ENCODE results near the gene EIF2B2.

The EIF2B2 gene

DNA sequence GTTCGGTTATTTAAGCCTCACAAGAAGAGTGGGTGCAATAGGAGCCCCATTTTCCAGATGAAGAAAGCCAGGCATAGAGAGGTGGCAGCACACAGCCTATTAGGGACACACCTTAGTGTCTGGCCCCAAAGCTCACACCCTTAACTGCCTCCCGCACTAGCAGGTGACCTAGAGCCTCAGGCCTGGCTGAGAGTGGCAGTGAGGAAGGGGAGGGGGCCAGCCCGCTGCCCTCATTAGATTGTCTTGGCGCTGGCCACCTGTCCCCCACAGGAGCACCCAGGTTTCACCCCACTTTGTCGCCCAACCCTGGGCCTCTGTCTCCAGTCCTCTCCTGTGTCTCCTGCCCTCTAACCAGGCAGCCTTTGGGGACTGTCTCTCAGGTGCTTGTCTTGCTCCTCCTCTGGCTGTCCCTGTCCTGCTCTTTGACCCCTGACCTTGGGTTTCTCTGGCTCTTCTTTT, 28.8 kb upstream of the EIF2B2 start:
- no peak overlapping the region for H3K4me3 ChIP-seq (ENCODE audit: low read length)
- no peak for DNase-seq (ENCODE audit: low read depth)
- TF ChIP-seq, protein P1, sequence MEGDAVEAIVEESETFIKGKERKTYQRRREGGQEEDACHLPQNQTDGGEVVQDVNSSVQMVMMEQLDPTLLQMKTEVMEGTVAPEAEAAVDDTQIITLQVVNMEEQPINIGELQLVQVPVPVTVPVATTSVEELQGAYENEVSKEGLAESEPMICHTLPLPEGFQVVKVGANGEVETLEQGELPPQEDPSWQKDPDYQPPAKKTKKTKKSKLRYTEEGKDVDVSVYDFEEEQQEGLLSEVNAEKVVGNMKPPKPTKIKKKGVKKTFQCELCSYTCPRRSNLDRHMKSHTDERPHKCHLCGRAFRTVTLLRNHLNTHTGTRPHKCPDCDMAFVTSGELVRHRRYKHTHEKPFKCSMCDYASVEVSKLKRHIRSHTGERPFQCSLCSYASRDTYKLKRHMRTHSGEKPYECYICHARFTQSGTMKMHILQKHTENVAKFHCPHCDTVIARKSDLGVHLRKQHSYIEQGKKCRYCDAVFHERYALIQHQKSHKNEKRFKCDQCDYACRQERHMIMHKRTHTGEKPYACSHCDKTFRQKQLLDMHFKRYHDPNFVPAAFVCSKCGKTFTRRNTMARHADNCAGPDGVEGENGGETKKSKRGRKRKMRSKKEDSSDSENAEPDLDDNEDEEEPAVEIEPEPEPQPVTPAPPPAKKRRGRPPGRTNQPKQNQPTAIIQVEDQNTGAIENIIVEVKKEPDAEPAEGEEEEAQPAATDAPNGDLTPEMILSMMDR (conservative IDR thresholded peaks at IDR 0.05; ENCODE audit: low read depth, low read length), result no peak

DNA sequence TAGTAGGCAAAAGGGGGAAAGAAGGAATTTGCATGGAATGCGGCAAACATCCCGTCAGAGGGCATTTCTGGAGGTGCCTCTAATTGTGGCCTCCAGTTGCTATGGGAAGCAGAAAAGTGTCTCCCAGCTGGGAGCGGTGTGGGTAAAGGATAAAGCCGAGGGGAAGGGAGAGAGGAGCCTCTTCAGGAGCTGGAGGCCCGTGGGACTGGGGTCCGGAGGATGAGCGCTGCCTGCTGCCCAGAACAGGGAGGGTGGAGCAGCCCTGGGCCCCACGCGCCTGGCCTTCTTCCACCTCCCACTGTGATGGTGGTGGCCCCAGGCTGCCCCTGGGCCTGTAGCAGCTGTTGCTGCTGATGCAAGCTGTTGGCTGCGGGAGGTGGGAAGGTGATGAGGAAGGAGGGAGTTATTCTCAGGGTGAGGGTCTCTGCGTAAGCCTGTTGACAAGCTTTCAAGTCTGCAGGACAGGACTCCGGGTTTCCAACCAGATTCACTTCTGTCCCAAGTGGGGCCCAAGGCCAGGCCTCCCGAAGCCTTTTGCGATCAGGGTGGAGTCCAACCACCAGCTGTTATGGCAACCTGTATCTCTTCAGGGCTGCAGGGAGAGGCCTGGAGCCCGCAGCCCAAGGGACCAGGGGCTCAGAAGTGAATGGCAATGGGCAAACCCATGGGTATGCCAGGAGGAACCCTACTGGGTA, 28.2 kb upstream of the EIF2B2 start:
- TF ChIP-seq, protein P1 (conservative IDR thresholded peaks at IDR 0.05; ENCODE audit: low read depth, low read length), result no peak
- H3K4me3 ChIP-seq (ENCODE audit: low read length), result no peak overlapping the region
- DNase-seq (ENCODE audit: low read depth), result no peak

DNA sequence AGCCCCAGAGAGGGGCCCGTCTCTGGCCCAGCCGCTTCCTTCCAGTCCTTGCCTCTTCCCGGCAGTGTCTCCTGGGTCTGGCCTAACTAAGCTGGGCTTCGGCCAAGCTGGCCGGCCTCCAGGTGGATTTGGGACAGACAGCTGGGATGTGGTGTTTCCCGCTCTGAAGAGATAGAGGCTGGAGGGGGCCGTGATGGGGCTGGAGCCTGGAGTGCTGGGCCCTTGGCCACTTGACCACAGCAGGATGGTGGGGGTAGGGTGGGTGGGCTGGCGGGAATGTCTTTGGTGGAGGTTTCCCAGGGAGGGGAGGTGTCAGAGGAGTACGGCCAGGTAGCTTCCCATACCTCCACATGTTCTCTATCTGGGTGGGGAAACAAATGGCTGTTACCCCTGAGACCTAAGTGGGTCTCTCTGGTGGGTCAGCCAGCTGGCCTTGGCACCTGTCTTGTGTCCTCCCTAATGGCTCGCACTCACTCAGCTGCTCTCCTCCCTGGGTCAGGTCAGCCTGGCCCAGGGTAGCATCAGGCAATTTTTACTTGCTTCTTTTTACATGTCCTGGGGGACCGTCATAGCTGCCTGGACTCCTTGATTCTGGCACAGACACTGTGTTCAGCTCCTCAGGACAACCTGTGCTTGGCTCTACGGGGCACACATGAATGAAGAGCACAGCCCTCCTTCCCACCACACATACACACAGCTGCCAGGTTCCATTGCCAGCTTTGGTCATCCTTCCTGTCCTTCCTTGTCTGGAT, 27.5 kb upstream of the EIF2B2 start:
- DNase-seq (ENCODE audit: low read depth), result no peak
- TF ChIP-seq, protein P1 (conservative IDR thresholded peaks at IDR 0.05; ENCODE audit: low read depth, low read length), result no peak
- H3K4me3 ChIP-seq (ENCODE audit: low read length), result no peak overlapping the region

DNA sequence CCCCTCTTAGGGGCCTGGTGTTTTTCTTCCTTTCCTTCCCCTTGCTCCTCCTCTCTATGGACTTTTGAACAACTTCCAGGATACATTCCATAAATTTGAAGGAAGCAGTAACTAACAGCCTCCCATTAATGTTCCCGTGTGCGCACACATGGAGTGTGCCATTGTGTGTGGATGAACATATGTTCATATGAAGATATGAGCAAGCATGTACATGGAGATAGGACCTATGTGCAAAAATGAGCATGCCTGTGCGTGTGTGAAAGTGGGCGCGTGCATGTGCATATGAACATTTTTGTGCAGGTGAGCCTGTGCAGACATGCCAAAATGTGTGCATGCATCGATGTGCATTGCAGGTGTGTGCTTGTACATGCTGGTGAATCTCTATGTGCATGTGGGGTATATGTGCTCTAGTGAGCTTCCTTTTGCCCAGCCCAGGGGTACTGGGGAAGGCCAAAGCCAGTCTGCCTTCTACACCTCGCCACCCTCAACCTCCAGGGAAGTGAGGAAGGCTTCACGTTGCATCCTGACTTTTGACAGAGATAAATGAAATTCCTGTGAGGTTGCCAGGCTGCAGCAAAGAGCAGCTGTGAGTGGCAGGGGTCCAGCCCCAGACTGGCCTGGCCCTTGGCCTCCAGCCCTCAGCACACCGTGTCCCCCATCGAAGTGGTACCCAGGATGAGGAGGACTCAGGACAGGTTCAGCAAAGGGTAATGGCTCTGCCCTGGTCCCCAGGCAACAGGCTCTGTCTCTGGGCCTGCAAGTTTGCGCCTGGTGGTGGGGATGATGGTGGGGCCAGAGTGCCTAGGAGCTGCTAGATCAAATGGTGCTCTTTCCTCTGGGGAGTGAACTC, 26.2 kb upstream of the EIF2B2 start:
- no peak overlapping the region for H3K4me3 ChIP-seq (ENCODE audit: low read length)
- TF ChIP-seq, protein P1 (conservative IDR thresholded peaks at IDR 0.05; ENCODE audit: low read depth, low read length), result no peak
- DNase-seq (ENCODE audit: low read depth), result no peak

DNA sequence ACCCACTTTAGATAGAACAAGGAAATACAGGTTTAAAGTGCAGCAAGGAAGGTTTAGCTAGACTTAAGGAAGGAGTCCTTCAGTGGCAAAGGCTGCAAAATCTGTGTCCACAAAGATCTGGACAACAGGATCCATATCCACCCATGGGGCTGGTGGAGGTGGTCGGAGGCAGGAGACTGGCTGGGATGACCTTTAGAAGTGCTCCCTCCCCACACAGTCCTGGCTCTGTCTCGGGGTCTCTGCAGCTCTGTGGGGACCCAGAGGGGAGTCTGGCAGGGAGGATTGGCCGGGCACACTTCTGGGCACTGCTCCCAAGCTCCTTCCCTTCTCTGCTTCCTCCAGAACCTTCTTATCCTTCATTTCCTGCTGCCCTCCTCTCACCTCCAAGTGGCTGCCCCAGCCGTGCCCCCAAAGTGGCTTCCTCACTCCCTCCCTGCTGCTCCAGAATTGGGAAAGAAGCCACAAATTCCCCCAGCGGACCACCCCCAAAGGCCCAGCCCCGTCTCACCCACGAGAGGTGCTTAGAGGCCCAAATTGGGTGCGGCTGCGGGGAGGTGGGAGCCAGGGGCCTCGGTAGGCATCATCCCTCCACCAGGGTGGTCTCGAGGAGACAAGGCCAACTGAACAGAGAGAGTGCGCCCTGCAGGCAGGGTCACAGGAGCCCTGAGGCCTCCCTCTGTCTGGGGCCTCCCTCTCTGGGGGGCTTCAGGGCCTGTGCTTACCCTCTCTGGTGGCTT, 25.4 kb upstream of the EIF2B2 start:
- DNase-seq (ENCODE audit: low read depth), result no peak
- TF ChIP-seq, protein P1 (conservative IDR thresholded peaks at IDR 0.05; ENCODE audit: low read depth, low read length), result no peak
- H3K4me3 ChIP-seq (ENCODE audit: low read length), result no peak overlapping the region

DNA sequence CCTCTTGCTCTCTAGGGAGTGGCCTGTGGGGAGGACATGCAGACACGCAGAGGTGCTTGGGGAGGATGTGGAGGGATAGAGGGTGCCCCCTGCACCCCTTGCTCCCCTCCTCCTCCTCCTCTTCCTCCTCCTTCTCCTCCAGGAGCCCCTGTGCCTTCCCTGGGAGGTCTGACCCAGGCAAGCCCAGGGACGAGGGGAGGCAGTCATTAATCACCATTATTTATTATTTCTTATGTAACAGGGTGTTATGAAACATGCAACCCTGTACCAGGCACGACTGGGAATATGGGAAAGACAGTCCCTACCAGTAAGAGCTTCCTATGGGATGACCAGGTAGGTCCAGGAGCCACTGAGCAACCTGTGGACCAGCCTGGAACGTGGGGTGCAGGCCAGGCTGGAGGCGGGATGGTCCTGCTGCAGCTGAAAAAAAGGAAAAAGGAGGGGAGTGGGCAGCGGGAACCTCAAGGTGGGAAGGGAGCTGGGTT, 24.8 kb upstream of the EIF2B2 start:
- DNase-seq (ENCODE audit: low read depth), result no peak
- TF ChIP-seq, protein P1 (conservative IDR thresholded peaks at IDR 0.05; ENCODE audit: low read depth, low read length), result no peak
- no peak overlapping the region for H3K4me3 ChIP-seq (ENCODE audit: low read length)
